DND-41 (cell line): Measurements from ENCODE around the gene EXT2.

Experiments
- EZH2 ChIP-seq: IDR thresholded peaks from 3 replicates; pipeline ENCODE4 v1.6.1; 2012; ENCODE audit warnings: borderline replicate concordance, low read depth, mild to moderate bottlenecking, moderate library complexity, low read length, inconsistent platforms; ENCODE audit not compliant: severe bottlenecking
- TF ChIP-seq, protein P1 (sequence below): IDR thresholded peaks from 2 replicates; pipeline ENCODE4 v1.5.1; 2012; ENCODE audit warnings: borderline replicate concordance, low read length, moderate library complexity, mild to moderate bottlenecking; ENCODE audit not compliant: poor library complexity, severe bottlenecking; ENCODE audit errors: extremely low read depth

DNA sequence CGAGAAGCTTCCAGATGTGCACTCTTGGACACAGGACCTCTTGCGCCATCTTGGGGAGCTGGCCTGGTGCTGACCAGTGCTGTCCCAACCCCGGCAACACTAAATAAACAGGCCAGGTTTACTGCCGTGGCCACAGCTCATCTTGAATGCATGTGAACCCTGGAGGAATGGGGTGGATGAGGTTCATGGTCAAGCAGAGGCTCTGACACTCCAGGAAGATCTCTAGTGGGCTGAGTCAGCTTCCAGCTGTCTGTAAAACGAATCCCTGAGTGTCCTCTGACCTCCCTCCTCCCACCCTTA lies 162.7 kb downstream of the EXT2 start:
- TF ChIP-seq, protein P1, sequence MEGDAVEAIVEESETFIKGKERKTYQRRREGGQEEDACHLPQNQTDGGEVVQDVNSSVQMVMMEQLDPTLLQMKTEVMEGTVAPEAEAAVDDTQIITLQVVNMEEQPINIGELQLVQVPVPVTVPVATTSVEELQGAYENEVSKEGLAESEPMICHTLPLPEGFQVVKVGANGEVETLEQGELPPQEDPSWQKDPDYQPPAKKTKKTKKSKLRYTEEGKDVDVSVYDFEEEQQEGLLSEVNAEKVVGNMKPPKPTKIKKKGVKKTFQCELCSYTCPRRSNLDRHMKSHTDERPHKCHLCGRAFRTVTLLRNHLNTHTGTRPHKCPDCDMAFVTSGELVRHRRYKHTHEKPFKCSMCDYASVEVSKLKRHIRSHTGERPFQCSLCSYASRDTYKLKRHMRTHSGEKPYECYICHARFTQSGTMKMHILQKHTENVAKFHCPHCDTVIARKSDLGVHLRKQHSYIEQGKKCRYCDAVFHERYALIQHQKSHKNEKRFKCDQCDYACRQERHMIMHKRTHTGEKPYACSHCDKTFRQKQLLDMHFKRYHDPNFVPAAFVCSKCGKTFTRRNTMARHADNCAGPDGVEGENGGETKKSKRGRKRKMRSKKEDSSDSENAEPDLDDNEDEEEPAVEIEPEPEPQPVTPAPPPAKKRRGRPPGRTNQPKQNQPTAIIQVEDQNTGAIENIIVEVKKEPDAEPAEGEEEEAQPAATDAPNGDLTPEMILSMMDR, result no peak
- no peak for TF ChIP-seq EZH2
